ENCODE measurements around the gene FLT4.
"Not testable (repeated sequence)": the region's sequence is repeated elsewhere in the genome, so short reads cannot be mapped to it uniquely, and the experiment has no call there.

The FLT4 gene

GRCh38 chr5:180649297-180650039 is at the start of gene FLT4:
FLT4 (minus strand) TSS chr5:180649600; CDS start chr5:180649545, 55 bp downstream.
- no peak for FAIRE-seq

GRCh38 chr5:180699042-180699441 is 49.6 kb upstream of the FLT4 start:
- FAIRE-seq: no peak

GRCh38 chr5:180696116-180696515 is 46.7 kb upstream of the FLT4 start:
- no peak for FAIRE-seq

- FAIRE-seq: no peak
Observed at GRCh38 chr5:180692429-180692828, 43.0 kb upstream of the FLT4 start.

GRCh38 chr5:180691046-180691445 is 41.6 kb upstream of the FLT4 start:
- no peak for FAIRE-seq

- no peak for FAIRE-seq
Observed at GRCh38 chr5:180690562-180690961, 41.2 kb upstream of the FLT4 start.

- no peak for FAIRE-seq
Observed at GRCh38 chr5:180689775-180690174, 40.4 kb upstream of the FLT4 start.

- FAIRE-seq: no peak
Observed at GRCh38 chr5:180689071-180689694, 39.8 kb upstream of the FLT4 start.

GRCh38 chr5:180688330-180689070 is 39.1 kb upstream of the FLT4 start:
- FAIRE-seq: no peak

- FAIRE-seq: not testable (repeated sequence)
Observed at GRCh38 chr5:180686799-180687198, 37.4 kb upstream of the FLT4 start.

- no peak for FAIRE-seq
Observed at GRCh38 chr5:180684623-180685161, 35.3 kb upstream of the FLT4 start.

- no peak for FAIRE-seq
Observed at GRCh38 chr5:180683220-180683922, 34.0 kb upstream of the FLT4 start.

GRCh38 chr5:180682560-180682959 is 33.2 kb upstream of the FLT4 start:
- FAIRE-seq: no peak

- FAIRE-seq: not testable (repeated sequence)
Observed at GRCh38 chr5:180682008-180682407, 32.6 kb upstream of the FLT4 start.

GRCh38 chr5:180678319-180678718 is 28.9 kb upstream of the FLT4 start:
- FAIRE-seq: not testable (repeated sequence)

GRCh38 chr5:180675036-180675635 is 25.7 kb upstream of the FLT4 start:
- no peak for FAIRE-seq

GRCh38 chr5:180674090-180674475 is 24.7 kb upstream of the FLT4 start:
- not testable (repeated sequence) for FAIRE-seq

GRCh38 chr5:180673371-180674089 is 24.1 kb upstream of the FLT4 start:
- no peak for FAIRE-seq

GRCh38 chr5:180671958-180672524 is 22.6 kb upstream of the FLT4 start:
- FAIRE-seq: not testable (repeated sequence)

GRCh38 chr5:180670586-180671359 is 21.4 kb upstream of the FLT4 start:
- FAIRE-seq: no peak

Measured in colon (tissue), 2 donors.